MCF 10A (cell line): ENCODE data around the gene LRFN2. TPM values are rescaled to one million over a fixed set of nuclear protein-coding genes. Genes with fewer than 3 reads are reported as not detected.

Source experiments
- BruUV-seq: library from RNA; stranded (reverse); fragments of 400-500 nt; replicated peaks from 2 replicates; lab custom pipeline; 2021; lab: Mats Ljungman, UMichigan
- CTCF ChIA-PET: fragments of 300-600 bp; sonication (Branson Sonifier 250); formaldehyde crosslinking; extraction: SDS; loops from one replicate; lab custom pipeline; 2021; ENCODE audit warnings: antibody characterized with exemption, inconsistent platforms; lab: Yijun Ruan, JAX
- POLR2A ChIA-PET: fragments of 300-600, 350-650 bp; sonication (Branson Sonifier 250); formaldehyde crosslinking; extraction: SDS; loops from one replicate; lab custom pipeline; 2020; ENCODE audit warnings: antibody characterized with exemption, inconsistent platforms; lab: Yijun Ruan, JAX
- DNase-seq: peaks from one replicate; pipeline ENCODE4 v3.0.0-alpha.2; 2018; ENCODE audit not compliant: unreplicated experiment
- H3K27ac Mint-ChIP-seq: one replicate; pipeline ENCODE4 v1.8.0; 2022; ENCODE audit warnings: mild to moderate bottlenecking, low read depth, mixed read lengths; ENCODE audit not compliant: unreplicated experiment
- H3K27me3 Mint-ChIP-seq: one replicate; pipeline ENCODE4 v1.8.0; 2022; ENCODE audit warnings: mixed read lengths; ENCODE audit not compliant: insufficient read depth, unreplicated experiment
- H3K36me3 Mint-ChIP-seq: one replicate; pipeline ENCODE4 v1.8.0; 2022; ENCODE audit warnings: mild to moderate bottlenecking, moderate library complexity, mixed read lengths; ENCODE audit not compliant: insufficient read depth, unreplicated experiment
- H3K4me1 Mint-ChIP-seq: one replicate; pipeline ENCODE4 v1.8.0; 2022; ENCODE audit warnings: mixed read lengths; ENCODE audit not compliant: insufficient read depth, unreplicated experiment
- H3K4me3 Mint-ChIP-seq: one replicate; pipeline ENCODE4 v1.8.0; 2022; ENCODE audit warnings: mild to moderate bottlenecking, moderate library complexity, mixed read lengths; ENCODE audit not compliant: unreplicated experiment
- H3K9me3 Mint-ChIP-seq: one replicate; pipeline ENCODE4 v1.8.0; 2022; ENCODE audit warnings: mixed read lengths; ENCODE audit not compliant: unreplicated experiment
- intact Hi-C: fragments of 100-400 bp; cut with micrococcal nuclease; formaldehyde crosslinking; loops from 2 replicates; pipeline ENCODE4 v1.14.1; 2022
- total RNA-seq: library from RNA; stranded (reverse); gene quantifications from 2 replicates; pipeline ENCODE4 v1.2.3, GENCODE V29; 2022
- TF ChIP-seq, protein P1 (sequence below): fragments of 200-600 bp; IDR thresholded peaks from one replicate; pipeline ENCODE4 v1.8.0; 2022; ENCODE audit warnings: antibody characterized with exemption, mild to moderate bottlenecking; ENCODE audit not compliant: unreplicated experiment

Gene LRFN2
- total RNA-seq, 1 experiment from 2014 or later, result not detected

DNA sequence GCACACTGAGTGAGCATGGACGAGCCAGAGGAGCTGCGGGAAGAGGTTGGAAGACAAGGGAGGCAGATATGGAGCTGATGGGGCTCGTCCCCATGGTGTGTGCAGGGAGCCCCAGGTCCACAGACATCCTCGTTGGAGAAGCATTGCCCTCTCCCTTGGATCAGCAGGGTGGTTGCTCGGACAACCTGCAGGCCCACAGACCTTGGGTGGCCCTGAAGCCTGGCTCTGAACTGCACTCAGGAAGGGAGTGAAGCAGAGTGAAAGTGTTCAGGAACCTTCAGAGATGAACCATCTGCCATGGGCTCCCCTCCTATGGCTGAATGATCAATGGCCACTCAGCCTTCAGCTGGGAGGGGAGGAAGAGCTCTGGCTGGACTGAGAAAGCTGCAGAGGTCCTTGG, 43.3 kb upstream of the LRFN2 start:
- peaks cover 18% of the 10 kb centered on the region for H3K9me3 Mint-ChIP-seq
- no peak for DNase-seq
- H3K27ac Mint-ChIP-seq, result no peak overlapping the region
- intact Hi-C loops, result no loop called here
- H3K36me3 Mint-ChIP-seq, result no peaks in the 10 kb centered on the region
- H3K27me3 Mint-ChIP-seq, result no peaks in the 10 kb centered on the region
- no peak overlapping the region for H3K4me3 Mint-ChIP-seq
- H3K4me1 Mint-ChIP-seq, result no peaks in the 10 kb centered on the region
- TF ChIP-seq, protein P1, sequence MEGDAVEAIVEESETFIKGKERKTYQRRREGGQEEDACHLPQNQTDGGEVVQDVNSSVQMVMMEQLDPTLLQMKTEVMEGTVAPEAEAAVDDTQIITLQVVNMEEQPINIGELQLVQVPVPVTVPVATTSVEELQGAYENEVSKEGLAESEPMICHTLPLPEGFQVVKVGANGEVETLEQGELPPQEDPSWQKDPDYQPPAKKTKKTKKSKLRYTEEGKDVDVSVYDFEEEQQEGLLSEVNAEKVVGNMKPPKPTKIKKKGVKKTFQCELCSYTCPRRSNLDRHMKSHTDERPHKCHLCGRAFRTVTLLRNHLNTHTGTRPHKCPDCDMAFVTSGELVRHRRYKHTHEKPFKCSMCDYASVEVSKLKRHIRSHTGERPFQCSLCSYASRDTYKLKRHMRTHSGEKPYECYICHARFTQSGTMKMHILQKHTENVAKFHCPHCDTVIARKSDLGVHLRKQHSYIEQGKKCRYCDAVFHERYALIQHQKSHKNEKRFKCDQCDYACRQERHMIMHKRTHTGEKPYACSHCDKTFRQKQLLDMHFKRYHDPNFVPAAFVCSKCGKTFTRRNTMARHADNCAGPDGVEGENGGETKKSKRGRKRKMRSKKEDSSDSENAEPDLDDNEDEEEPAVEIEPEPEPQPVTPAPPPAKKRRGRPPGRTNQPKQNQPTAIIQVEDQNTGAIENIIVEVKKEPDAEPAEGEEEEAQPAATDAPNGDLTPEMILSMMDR, result no peak
- CTCF ChIA-PET, result interaction anchor here (0.6 kb wide), 1 partner anchor 102 kb away, joined by 4 read pairs; no protein-coding TSS in a partner anchor
- no TSS peak for BruUV-seq
- POLR2A ChIA-PET, result no interaction called here

DNA sequence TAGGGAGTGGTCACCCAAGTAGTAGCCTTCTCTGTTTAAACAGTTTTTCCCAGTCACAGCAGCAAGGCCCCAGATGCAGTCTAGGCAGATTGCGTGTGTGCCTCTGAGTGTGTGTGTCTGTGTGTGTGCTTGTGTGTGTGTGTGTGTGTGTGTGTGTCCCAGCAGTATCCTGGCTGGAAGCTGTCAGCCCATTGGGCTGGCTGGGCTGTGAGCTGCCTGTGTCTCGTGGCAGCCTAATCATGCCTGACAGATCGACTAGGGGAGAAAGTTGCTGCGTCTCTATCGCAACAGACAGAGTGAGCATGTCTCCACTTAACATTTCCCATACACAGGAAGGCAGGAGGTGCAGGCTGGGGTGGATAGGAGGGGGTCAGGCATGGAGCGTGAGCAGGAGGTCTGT, 42.9 kb upstream of the LRFN2 start:
- Mint-ChIP-seq H3K27me3 (no peaks in the 10 kb centered on the region), H3K4me1 (no peaks in the 10 kb centered on the region), H3K4me3 (no peak overlapping the region), H3K27ac (no peak overlapping the region), H3K36me3 (no peaks in the 10 kb centered on the region), H3K9me3 (peaks cover 18% of the 10 kb centered on the region)
- ChIA-PET POLR2A (no interaction called here), CTCF (no interaction called here)
- BruUV-seq, result no TSS peak
- intact Hi-C loops, result no loop called here
- DNase-seq, result no peak
- TF ChIP-seq, protein P1, result no peak

DNA sequence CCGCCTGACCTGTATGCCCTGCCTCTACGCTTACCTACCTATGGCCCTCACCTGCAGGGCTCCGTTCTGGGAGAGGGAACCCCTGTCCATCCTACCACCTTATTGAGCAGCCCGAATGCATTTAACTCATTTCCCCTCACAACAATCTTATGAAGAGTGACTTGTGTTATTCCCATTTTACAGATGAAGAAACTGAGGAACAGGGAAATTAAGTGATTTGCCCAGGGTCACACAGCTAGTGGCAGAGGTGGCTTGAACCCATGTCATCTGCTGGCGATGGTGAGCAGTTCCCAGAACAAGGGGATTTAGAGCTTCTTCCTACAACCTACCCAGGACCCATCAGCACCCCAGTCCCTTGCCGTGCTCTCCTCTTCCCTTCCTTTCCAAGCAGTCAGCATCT, 42.3 kb upstream of the LRFN2 start:
- no TSS peak for BruUV-seq
- ChIA-PET POLR2A (no interaction called here), CTCF (no interaction called here)
- no peak for DNase-seq
- TF ChIP-seq, protein P1, result no peak
- Mint-ChIP-seq H3K4me3 (no peak overlapping the region), H3K9me3 (peaks cover 20% of the 10 kb centered on the region), H3K27ac (no peak overlapping the region), H3K4me1 (no peaks in the 10 kb centered on the region), H3K27me3 (no peaks in the 10 kb centered on the region), H3K36me3 (no peaks in the 10 kb centered on the region)
- intact Hi-C loops, result no loop called here

DNA sequence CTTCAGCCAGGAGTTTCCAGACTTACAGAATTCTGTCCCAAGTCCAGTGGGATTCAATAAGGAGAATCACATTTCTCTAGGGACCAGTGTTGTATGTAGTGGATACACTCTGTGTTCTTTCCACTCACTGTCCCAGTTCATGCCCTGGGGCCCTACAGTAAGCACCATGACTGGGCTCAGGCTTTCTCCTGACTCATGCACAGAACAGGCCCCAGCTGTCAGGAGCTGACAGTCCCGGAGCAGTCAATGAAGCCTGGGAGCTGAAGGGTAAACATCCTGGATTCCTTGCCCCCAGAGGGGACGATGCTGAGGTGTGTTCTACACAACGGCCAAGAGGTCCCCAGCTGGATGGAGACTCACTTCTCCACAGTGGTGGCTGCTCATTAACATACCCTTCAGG, 40.2 kb upstream of the LRFN2 start:
- peak; percentile 48 for DNase-seq
- TF ChIP-seq, protein P1, result no peak
- BruUV-seq, result no TSS peak
- no peaks in the 10 kb centered on the region for H3K4me1 Mint-ChIP-seq
- POLR2A ChIA-PET, result no interaction called here
- intact Hi-C loops, result no loop called here
- CTCF ChIA-PET, result no interaction called here
- H3K9me3 Mint-ChIP-seq, result peaks cover 18% of the 10 kb centered on the region
- no peaks in the 10 kb centered on the region for H3K36me3 Mint-ChIP-seq
- H3K27me3 Mint-ChIP-seq, result no peaks in the 10 kb centered on the region
- H3K4me3 Mint-ChIP-seq, result no peak overlapping the region
- no peak overlapping the region for H3K27ac Mint-ChIP-seq
